ENCODE data around the gene INSC.
A peak's percentile ranks its signal among the peaks of the same experiment; 100 is the strongest.

The INSC gene

GRCh38 chr11:15189189-15189588, 74.5 kb downstream of the INSC start:
- no peak for DNase-seq (ENCODE audit: low read depth)

- no peak for DNase-seq (ENCODE audit: low read depth)
Observed at GRCh38 chr11:15189641-15190365, 75.1 kb downstream of the INSC start.

- DNase-seq (ENCODE audit: low read depth): no peak
Observed at GRCh38 chr11:15190611-15191010, 75.9 kb downstream of the INSC start.

GRCh38 chr11:15192005-15192556, 77.4 kb downstream of the INSC start:
- DNase-seq (ENCODE audit: low read depth): no peak

GRCh38 chr11:15194671-15195415, 80.1 kb downstream of the INSC start:
- no peak for DNase-seq (ENCODE audit: low read depth)

- no peak for DNase-seq (ENCODE audit: low read depth)
Observed at GRCh38 chr11:15195454-15196200, 80.9 kb downstream of the INSC start.

GRCh38 chr11:15196704-15197103, 82.0 kb downstream of the INSC start:
- DNase-seq (ENCODE audit: low read depth): no peak

- DNase-seq (ENCODE audit: low read depth): no peak
Observed at GRCh38 chr11:15197696-15198095, 83.0 kb downstream of the INSC start.

GRCh38 chr11:15198284-15198683, 83.6 kb downstream of the INSC start:
- DNase-seq (ENCODE audit: low read depth): no peak

- no peak for DNase-seq (ENCODE audit: low read depth)
Observed at GRCh38 chr11:15199693-15200092, 85.0 kb downstream of the INSC start.

GRCh38 chr11:15200696-15201095, 86.0 kb downstream of the INSC start:
- DNase-seq (ENCODE audit: low read depth): no peak

- DNase-seq (ENCODE audit: low read depth): no peak
Observed at GRCh38 chr11:15201586-15201985, 86.9 kb downstream of the INSC start.

GRCh38 chr11:15202626-15203025, 87.9 kb downstream of the INSC start:
- DNase-seq (ENCODE audit: low read depth): no peak

GRCh38 chr11:15204711-15205110, 90.0 kb downstream of the INSC start:
- no peak for DNase-seq (ENCODE audit: low read depth)

- no peak for DNase-seq (ENCODE audit: low read depth)
Observed at GRCh38 chr11:15206791-15207190, 92.1 kb downstream of the INSC start.

- DNase-seq (ENCODE audit: low read depth): peak; percentile 68
Observed at GRCh38 chr11:15208378-15209222, 93.9 kb downstream of the INSC start.

GRCh38 chr11:15212876-15213275, 98.2 kb downstream of the INSC start:
- no peak for DNase-seq (ENCODE audit: low read depth)

- DNase-seq (ENCODE audit: low read depth): no peak
Observed at GRCh38 chr11:15213471-15214231, 98.9 kb downstream of the INSC start.

GRCh38 chr11:15215005-15215404, 100.3 kb downstream of the INSC start:
- DNase-seq (ENCODE audit: low read depth): no peak

- no peak for DNase-seq (ENCODE audit: low read depth)
Observed at GRCh38 chr11:15216678-15217077, 102.0 kb downstream of the INSC start.

- no peak for DNase-seq (ENCODE audit: low read depth)
Observed at GRCh38 chr11:15217416-15217815, 102.7 kb downstream of the INSC start.

All from activated T-cell treated with anti-CD3 and anti-CD28 coated beads for 48 hours (primary cell).